HG02571 (cell line): ENCODE data around the gene NR3C1.

Experiments
- ATAC-seq: cut with Tn5 transposase; IDR thresholded peaks from one replicate; pipeline ENCODE4 v1.9.1; 2021; ENCODE audit warnings: mild to moderate bottlenecking, moderate library complexity; ENCODE audit not compliant: unreplicated experiment

The NR3C1 gene

DNA sequence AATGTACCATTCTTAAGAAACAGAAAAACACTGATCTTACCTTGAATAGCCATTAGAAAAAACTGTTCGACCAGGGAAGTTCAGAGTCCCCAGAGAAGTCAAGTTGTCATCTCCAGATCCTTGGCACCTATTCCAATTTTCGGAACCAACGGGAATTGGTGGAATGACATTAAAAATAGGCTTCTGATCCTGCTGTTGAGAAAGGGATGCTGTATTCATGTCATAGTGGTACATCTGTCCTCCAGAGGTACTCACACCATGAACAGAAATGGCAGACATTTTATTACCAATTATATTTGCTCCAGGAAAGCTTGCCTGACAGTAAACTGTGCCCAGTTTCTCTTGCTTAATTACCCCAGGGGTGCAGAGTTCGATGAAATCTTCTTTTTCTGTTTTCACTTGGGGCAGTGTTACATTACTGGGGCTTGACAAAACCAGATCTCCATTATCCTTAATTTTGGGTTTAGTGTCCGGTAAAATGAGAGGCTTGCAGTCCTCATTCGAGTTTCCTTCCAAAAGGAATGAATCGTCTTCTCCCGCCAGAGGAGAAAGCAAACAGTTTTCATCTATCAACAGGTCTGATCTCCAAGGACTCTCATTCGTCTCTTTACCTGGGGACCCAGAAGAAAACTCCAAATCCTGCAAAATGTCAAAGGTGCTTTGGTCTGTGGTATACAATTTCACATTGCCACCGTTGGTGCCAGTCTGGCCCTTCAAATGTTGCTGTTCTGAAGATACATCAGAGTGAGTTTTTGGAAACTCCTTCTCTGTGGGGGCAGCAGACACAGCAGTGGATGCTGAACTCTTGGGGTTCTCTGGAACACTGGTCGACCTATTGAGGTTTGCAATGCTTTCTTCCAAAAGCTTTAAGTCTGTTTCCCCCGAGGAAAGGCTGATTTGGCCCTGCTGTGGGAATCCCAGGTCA, 3.6 kb downstream of the NR3C1 start:
- no peak for ATAC-seq

GRCh38 chr5:143398451-143399237, 4.8 kb downstream of the NR3C1 start:
- ATAC-seq: no peak

DNA sequence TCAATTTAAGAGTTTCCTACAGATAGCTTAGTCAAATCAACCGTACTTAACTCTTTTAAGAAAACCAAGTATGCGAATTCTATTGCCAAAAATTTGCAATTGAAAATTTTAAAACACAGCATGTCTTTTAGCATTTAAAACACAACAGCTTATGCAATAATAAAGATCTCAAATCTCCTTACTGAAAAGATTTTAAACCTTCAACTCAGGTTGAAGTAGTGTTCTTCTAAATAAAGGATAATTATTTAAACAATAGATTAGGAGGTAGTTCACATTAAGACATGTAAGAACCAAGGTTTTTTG, 5.5 kb downstream of the NR3C1 start:
- ATAC-seq: no peak

- no peak for ATAC-seq
Observed at GRCh38 chr5:143397302-143398052, 6.0 kb downstream of the NR3C1 start.

DNA sequence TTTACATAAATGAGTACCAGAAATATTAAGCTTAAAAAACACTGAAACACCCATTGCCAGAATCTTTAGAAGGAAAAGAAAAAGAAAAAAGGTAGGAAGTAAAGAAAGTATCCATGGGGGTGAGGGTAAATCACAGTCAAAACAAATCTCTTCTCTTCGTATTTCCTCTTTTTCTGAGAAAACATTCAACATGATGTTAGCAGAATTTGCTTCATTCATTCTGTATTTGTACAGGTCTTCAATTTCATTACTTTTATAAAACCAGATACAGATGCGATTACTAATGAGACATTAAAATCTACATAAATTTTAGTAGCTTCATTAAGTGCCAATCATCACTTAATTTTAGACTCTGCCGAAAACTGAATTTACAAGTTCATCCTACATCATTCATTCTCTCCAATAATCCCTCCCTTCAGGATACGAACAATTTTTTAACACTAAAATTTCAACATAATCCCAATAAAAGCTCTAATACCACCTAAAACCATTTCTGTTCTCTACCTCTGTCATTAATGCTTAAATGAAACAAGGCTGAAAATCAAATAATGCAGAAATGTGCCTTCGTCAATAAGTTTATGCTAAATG, 7.0 kb downstream of the NR3C1 start:
- ATAC-seq: no peak

GRCh38 chr5:143395638-143396352, 7.7 kb downstream of the NR3C1 start:
- no peak for ATAC-seq

GRCh38 chr5:143393524-143393923, 10.0 kb downstream of the NR3C1 start:
- ATAC-seq: no peak

- ATAC-seq: no peak
Observed at GRCh38 chr5:143390941-143391340, 12.5 kb downstream of the NR3C1 start.

- no peak for ATAC-seq
Observed at GRCh38 chr5:143390258-143390657, 13.2 kb downstream of the NR3C1 start.

GRCh38 chr5:143386725-143387124, 16.8 kb downstream of the NR3C1 start:
- ATAC-seq: no peak

DNA sequence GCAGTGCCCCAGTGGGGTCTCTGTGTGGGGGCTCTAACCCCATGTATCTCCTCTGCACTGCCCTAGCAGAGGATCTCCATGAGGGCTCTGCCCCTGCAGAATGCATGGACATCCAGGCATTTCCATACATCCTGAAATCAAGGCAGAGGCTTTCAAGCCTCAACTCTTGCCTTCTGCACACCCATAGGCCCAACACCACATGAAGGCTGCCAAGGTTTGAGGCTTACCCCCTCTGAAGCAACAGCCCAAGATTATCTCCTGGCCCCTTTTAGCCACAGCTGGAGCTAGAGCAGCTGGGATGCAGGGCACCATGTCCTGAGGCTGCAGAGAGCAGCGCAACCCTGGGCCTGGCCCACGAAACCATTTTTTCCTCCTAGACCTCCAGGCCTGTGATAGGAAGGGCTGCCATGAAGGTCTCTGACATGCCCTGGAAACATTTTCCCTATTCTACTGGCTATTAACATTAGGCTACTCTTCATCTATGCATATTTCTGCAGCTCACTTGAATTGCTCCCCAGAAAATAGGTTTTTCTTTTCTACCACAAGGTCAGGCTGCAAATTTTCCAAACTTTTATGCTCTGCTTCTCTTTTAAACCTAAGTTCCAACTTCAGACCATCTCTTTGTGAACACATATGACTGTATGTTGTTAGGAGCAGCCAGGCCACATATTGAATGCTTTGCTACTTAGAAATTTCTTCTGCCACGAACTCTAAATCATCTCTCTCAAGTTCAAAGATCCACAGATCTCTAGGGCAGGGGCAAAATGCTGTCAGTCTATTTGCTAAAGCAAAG, 18.4 kb downstream of the NR3C1 start:
- no peak for ATAC-seq

DNA sequence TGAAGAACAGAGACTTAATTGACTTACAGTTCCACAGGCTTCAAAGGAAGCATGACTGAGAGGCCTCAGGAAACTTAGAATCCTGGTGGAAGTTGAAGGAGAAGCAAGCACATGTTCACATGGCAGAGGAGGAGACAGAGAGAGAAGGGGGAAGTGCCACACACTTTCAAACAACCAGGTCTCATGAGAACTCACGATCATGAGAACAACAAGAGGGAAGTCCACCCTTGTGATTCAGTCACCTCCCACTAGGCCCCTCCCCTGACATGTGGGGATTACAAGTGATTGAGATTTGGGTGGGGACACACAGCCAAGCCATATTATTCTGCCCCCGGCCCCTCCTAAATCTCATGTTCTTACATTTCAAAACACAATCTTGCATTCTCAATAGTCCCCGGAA, 19.5 kb downstream of the NR3C1 start:
- ATAC-seq: no peak

GRCh38 chr5:143379606-143380005, 23.9 kb downstream of the NR3C1 start:
- no peak for ATAC-seq

GRCh38 chr5:143376911-143377813, 26.3 kb downstream of the NR3C1 start:
- no peak for ATAC-seq

GRCh38 chr5:143376195-143376779, 27.2 kb downstream of the NR3C1 start:
- no peak for ATAC-seq

GRCh38 chr5:143374496-143375217, 28.8 kb downstream of the NR3C1 start:
- ATAC-seq: no peak

DNA sequence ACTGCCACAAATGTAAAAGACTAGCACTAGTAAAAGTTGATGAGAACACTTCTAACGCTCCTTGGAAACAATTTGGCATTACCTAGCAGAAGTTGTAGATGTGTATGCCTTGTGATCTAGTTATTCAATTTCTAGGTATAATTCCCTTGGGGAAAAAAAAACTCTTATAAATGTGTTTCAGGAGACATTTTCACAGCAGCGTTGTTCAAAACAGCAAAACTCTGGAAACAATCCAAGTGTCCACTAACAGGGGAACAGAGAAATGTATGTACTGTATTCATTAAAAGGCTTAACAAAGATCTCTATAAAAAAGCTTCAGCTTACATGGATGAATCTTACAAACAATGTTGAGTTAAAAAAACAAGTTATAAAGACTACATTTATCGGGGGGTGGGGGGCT, 30.4 kb downstream of the NR3C1 start:
- no peak for ATAC-seq
